SH-SY5Y (cell line): ENCODE results near the gene TNNI3.

Experiments
- GATA2 ChIP-seq: IDR thresholded peaks from 2 replicates; pipeline ENCODE4 v1.6.1; 2011; ENCODE audit warnings: mild to moderate bottlenecking, low read depth, low read length
- GATA3 ChIP-seq: IDR thresholded peaks from 2 replicates; pipeline ENCODE4 v1.6.1; 2011; ENCODE audit warnings: low read depth, mild to moderate bottlenecking, low read length, moderate library complexity

- TF ChIP-seq GATA3 (no peak), GATA2 (no peak)
Observed at GRCh38 chr19:55157064-55157908, at the start of gene TNNI3.
